OCI-LY7 (cell line): ENCODE data around the gene CTNNBIP1.

ENCODE experiments used
- CTCF ChIP-seq: fragments of 200-600 bp; sonication (generic); conservative IDR thresholded peaks from 2 replicates; pipeline ENCODE4 v1.5.1; 2014; ENCODE audit warnings: mild to moderate bottlenecking, antibody characterized with exemption, low read length, moderate library complexity, mixed read lengths
- EZH2phosphoT487 ChIP-seq: fragments of 200-600 bp; sonication (generic); IDR thresholded peaks from 2 replicates; pipeline ENCODE4 v1.6.1; 2018; ENCODE audit warnings: low read depth, borderline replicate concordance, mild to moderate bottlenecking, mixed run types, antibody characterized with exemption, low read length, moderate library complexity, mixed read lengths

- TF ChIP-seq CTCF = no peak
- no peak for TF ChIP-seq EZH2phosphoT487
These were observed 102.5 kb downstream of the CTNNBIP1 start for GRCh38 chr1:9807541-9807940.
